Renal pelvis (tissue), 4 donors: ENCODE results near the gene TRRAP. TPM values are rescaled to one million over a fixed set of nuclear protein-coding genes. Genes with fewer than 3 reads are reported as not detected.
"Not testable (repeated sequence)": the region's sequence is repeated elsewhere in the genome, so short reads cannot be mapped to it uniquely, and the experiment has no call there.

ENCODE experiments used
- DNase-seq: peaks from one replicate; pipeline ENCODE4 v3.0.0-alpha.2; 2013
- polyA plus RNA-seq, 3 donors: library from polyadenylated mRNA; unstranded; fragments of 120-200 nt; gene quantifications; one replicate each; pipeline ENCODE4 v1.2.1, GENCODE V29; 2013; ENCODE audit not compliant: insufficient read length in 3 of 3

TRRAP gene
- polyA plus RNA-seq, 3 donors, result 42.0 to 49.6 (median 46.3) TPM

DNA sequence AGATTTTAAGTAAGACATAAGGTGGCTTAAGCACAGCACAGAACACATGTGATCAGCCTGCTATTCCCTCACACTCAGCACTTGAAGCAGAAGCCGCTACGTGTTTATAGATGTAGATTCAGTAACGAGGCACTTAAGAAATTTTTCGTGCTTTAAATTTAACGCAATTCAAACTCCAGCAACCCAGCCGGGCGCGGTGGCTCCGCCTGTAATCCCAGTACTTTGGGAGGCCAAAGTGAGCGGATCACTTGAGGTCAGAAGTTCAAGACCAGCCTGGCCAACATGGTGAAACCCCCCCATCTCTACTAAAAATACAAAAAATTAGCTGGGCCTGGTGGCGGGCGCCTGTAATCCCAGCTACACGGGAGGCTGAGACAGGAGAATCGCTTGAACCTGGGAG, 167.9 kb downstream of the TRRAP start:
- DNase-seq, result not testable (repeated sequence)

DNA sequence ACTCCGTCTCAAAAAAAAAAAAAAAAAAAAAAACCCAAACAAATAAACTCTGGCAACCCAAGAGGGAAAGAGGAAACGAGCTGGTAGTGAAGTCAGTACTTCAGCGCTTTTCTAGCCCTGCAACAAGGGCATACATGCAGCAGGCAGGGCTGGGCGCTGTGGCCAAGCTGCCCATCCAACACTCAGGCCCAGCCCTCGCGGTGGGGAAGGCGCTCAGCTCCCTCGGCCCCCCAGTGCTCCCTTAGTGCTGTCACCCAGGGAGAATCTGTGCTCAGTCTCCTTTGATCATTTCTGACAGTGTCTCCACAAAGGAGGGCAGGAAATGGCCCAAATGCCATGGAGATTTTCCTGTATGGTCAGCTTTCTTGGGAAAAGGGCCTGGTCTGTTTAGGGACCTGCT, 168.4 kb downstream of the TRRAP start:
- DNase-seq, result no peak

DNA sequence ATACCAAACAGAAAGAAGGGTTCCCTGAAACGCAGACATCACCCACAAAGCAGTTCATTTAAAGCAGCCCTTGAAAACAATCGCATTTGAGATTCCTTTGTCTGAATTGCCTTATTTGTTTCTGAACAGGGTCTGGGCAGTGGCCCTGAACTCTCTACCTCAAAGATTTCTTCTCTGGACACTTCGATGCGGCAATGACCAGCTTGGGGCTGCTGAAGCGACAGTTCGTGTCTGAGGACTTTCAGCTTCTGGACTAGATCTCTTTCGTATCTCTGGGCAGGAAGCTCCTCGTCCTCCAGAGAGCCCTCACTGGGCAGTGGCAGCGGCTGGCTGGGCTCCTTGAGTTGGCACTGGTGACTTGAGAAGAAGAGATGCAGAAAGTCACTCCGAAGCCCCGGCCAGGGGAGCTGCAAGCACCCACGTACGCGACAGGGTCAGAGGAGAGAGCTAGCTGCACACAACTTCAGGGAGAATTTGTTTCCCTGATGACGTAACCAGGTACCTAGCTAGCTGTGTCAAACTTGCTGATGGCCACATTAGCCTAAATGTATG, 169.3 kb downstream of the TRRAP start:
- no peak for DNase-seq

GRCh38 chr7:99050971-99051370, 172.6 kb downstream of the TRRAP start:
- DNase-seq, result no peak

DNA sequence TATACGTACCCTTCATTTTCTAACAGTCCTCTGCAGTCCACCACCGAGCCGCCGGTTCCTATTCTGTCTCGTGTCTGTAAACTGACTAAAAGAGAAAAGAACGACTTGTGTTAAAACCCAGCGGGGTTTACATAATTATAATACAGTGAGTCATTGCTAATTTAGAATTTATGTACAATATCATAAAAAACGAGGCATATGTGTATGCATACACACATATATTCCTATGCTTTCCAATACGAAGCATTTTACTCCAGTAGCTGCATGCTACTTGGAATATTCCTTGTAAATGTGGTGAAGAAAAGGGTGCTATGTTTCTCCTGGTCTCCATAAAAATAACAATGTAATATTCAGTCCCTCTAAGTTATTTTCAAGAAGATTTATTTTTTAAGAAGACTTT, 176.4 kb downstream of the TRRAP start:
- no peak for DNase-seq

- no peak for DNase-seq
These were observed 182.9 kb downstream of the TRRAP start for GRCh38 chr7:99061001-99061776.

Other genes with a start within 250 kb of the TRRAP start
- 1 to 10 TPM; 3.6 to 4.4 (median 4.1) TPM for gene TMEM130, start 8.5 kb upstream of the TRRAP start, polyA plus RNA-seq